Measurements from ENCODE around the gene DENND11.

DNA sequence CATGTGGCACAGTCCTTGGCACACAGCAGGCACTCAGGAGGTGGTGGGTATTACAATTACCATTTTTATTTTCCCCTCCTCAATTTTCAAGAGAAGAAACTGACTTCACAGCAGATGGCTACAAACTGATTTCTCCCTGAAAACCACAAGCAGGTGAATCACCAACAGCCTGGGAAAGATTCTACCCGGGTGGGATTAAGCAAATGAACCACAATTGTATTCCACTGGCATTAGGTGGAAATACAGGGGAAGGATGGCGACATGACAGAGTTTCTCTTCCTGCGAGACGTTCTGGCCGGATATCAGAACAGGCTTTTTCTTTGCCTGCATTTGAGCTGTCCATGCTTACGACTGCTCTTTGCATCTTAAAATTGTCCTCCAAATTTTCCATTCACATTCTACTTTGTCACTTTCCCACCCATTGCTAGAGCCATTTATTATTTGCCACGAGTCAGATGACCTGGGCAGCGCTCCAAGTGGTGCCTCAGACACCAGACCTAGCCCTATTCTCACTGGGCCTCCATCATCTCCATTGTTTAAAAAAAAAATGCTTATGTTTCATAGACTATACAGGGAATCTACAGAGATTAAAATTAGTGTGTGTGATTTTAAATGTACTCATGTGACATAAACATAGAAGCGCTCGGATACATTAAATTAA is 4.6 kb downstream of the DENND11 start:
- TF ChIP-seq, protein P1, sequence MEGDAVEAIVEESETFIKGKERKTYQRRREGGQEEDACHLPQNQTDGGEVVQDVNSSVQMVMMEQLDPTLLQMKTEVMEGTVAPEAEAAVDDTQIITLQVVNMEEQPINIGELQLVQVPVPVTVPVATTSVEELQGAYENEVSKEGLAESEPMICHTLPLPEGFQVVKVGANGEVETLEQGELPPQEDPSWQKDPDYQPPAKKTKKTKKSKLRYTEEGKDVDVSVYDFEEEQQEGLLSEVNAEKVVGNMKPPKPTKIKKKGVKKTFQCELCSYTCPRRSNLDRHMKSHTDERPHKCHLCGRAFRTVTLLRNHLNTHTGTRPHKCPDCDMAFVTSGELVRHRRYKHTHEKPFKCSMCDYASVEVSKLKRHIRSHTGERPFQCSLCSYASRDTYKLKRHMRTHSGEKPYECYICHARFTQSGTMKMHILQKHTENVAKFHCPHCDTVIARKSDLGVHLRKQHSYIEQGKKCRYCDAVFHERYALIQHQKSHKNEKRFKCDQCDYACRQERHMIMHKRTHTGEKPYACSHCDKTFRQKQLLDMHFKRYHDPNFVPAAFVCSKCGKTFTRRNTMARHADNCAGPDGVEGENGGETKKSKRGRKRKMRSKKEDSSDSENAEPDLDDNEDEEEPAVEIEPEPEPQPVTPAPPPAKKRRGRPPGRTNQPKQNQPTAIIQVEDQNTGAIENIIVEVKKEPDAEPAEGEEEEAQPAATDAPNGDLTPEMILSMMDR (IDR thresholded peaks at IDR 0.05), result no peak
- TF ChIP-seq POLR2A (IDR thresholded peaks at IDR 0.05), result no peak
- no peak for TF ChIP-seq POLR2AphosphoS5 (IDR thresholded peaks at IDR 0.05)
